GM12891 (cell line): ENCODE data around the gene DDX31.

Experiments
- POLR2A ChIP-seq: IDR thresholded peaks from 2 replicates; pipeline ENCODE4 v1.6.1; 2011; ENCODE audit warnings: low read depth, low read length, control low read depth
- POLR2AphosphoS5 ChIP-seq: IDR thresholded peaks from 2 replicates; pipeline ENCODE4 v1.6.1; 2011; ENCODE audit warnings: low read depth, low read length, control low read depth

- no peak for TF ChIP-seq POLR2A
- TF ChIP-seq POLR2AphosphoS5 = no peak
These were observed 13.5 kb downstream of the DDX31 start for GRCh38 chr9:132656299-132656698.
